HepG2 (cell line): ENCODE results near the gene SPPL2B. TPM values are rescaled to one million over a fixed set of nuclear protein-coding genes. Genes with fewer than 3 reads are reported as not detected.
A peak's percentile ranks its signal among the peaks of the same experiment; 100 is the strongest.

Source experiments
- ATAC-seq: fragments of 200-7000 bp; cut with Tn5 transposase; 3 replicates; pipeline ENCODE4 v1.9.1; 2020; ENCODE audit warnings: mild to moderate bottlenecking, moderate library complexity
- BruUV-seq: library from RNA; stranded (reverse); fragments of 400-500 nt; replicated peaks from 2 replicates; lab custom pipeline; 2021; lab: Mats Ljungman, UMichigan
- CTCF ChIA-PET: fragments of 300-600 bp; formaldehyde crosslinking; extraction: SDS; loops from one replicate; lab custom pipeline; 2021; ENCODE audit warnings: low total read pairs, inconsistent platforms, low intra/inter-chr PET ratio; lab: Yijun Ruan, JAX
- POLR2A ChIA-PET: fragments of 350-600 bp; sonication (Branson Sonifier 250); formaldehyde crosslinking; loops from one replicate; lab custom pipeline; 2020; ENCODE audit warnings: antibody characterized with exemption, inconsistent platforms; lab: Yijun Ruan, JAX
- DNase-seq: peaks from one replicate; pipeline ENCODE4 v3.0.0-alpha.2; 2015; ENCODE audit warnings: low spot score
- FAIRE-seq: peaks from 3 replicates; lab custom pipeline; 2011; peaks lifted over from hg19 to GRCh38; lab: Jason Lieb, UNC
- H2AFZ ChIP-seq: one replicate; pipeline ENCODE4 v1.6.1; 2011; ENCODE audit warnings: low read length, inconsistent platforms
- H3K27ac ChIP-seq: fragments of 300-600 bp; 3 replicates; pipeline ENCODE4 v1.8.0; 2011; ENCODE audit warnings: mixed run types, mild to moderate bottlenecking, mixed read lengths, low read length, inconsistent platforms; ENCODE audit not compliant: insufficient read depth; ENCODE audit errors: extremely low read length
- H3K27me3 ChIP-seq, 2 experiments: fragments of 200-600 bp in 1 of 2; 2 replicates in 1 of 2; 3 replicates in 1 of 2; pipeline versions ENCODE4 v1.6.0 to v1.8.0; 2011; ENCODE audit warnings: low read length in 2 of 2, mild to moderate bottlenecking in 2 of 2, moderate library complexity in 2 of 2, inconsistent platforms in 1 of 2; ENCODE audit not compliant: insufficient read depth in 2 of 2, control insufficient read depth in 1 of 2
- H3K36me3 ChIP-seq, 2 experiments: fragments of 200-600 bp in 1 of 2; replicated peaks in 1 of 2; 2 replicates in 1 of 2; 3 replicates in 1 of 2; pipeline versions ENCODE4 v1.5.1 to v1.8.0; 2011; ENCODE audit warnings: low read length in 2 of 2, inconsistent platforms in 1 of 2; ENCODE audit not compliant: insufficient read depth in 2 of 2, control insufficient read depth in 1 of 2
- H3K4me1 ChIP-seq: 2 replicates; pipeline ENCODE4 v1.5.1; 2012; ENCODE audit warnings: low read length, inconsistent platforms; ENCODE audit not compliant: insufficient read depth
- H3K4me2 ChIP-seq: 2 replicates; pipeline ENCODE4 v1.6.0; 2011; ENCODE audit warnings: low read depth, low read length, inconsistent platforms
- H3K4me3 ChIP-seq, 3 experiments: fragments of 200-600 bp in 1 of 3; sonication (generic), shearing (Covaris generic) in 1 of 3; replicated peaks in 1 of 3; 2 replicates each; pipeline ENCODE4 v1.5.1; 2011 to 2016; ENCODE audit warnings: low read length in 3 of 3, inconsistent platforms in 2 of 3, low read depth in 2 of 3, mild to moderate bottlenecking in 2 of 3, control low read depth in 1 of 3, mixed read lengths in 1 of 3; ENCODE audit not compliant: insufficient read depth in 1 of 3
- H3K79me2 ChIP-seq: one replicate; pipeline ENCODE4 v1.6.1; 2011; ENCODE audit warnings: low read length, inconsistent platforms; ENCODE audit not compliant: insufficient read depth
- H3K9ac ChIP-seq: 2 replicates; pipeline ENCODE4 v1.6.0; 2011; ENCODE audit warnings: mild to moderate bottlenecking, low read depth, low read length, inconsistent platforms; ENCODE audit not compliant: insufficient read depth
- H3K9me3 ChIP-seq: 2 replicates; pipeline ENCODE4 v1.5.1; 2012; ENCODE audit warnings: mild to moderate bottlenecking, low read length
- H4K20me1 ChIP-seq: 2 replicates; pipeline ENCODE4 v1.6.0; 2011; ENCODE audit warnings: inconsistent platforms, mild to moderate bottlenecking, low read length, moderate library complexity; ENCODE audit not compliant: insufficient read depth
- DRAP1 ChIP-seq: IDR thresholded peaks from 2 replicates; pipeline ENCODE4 v1.6.1; 2016; ENCODE audit warnings: missing genetic modification reagents, missing compliant biosample characterization
- ELK4 ChIP-seq: sonication (generic); formaldehyde crosslinking; IDR thresholded peaks from 2 replicates; pipeline ENCODE4 v1.9.0; 2021; ENCODE audit warnings: missing genetic modification reagents, borderline replicate concordance
- GTF3A ChIP-seq: sonication (generic); formaldehyde crosslinking; conservative IDR thresholded peaks from 2 replicates; pipeline ENCODE4 v1.4.0; 2020; ENCODE audit warnings: mild to moderate bottlenecking, missing genetic modification reagents
- MTA3 ChIP-seq: sonication (generic); formaldehyde crosslinking; IDR thresholded peaks from 2 replicates; pipeline ENCODE4 v1.4.0; 2020; ENCODE audit warnings: missing genetic modification reagents
- MXD3 ChIP-seq: IDR thresholded peaks from 2 replicates; pipeline ENCODE4 v1.6.1; 2016; ENCODE audit warnings: mild to moderate bottlenecking, missing biosample characterization, missing genetic modification reagents
- SNAI1 ChIP-seq: sonication (generic); formaldehyde crosslinking; IDR thresholded peaks from 2 replicates; pipeline ENCODE4 v1.5.0; 2020; ENCODE audit warnings: mild to moderate bottlenecking, missing genetic modification reagents, borderline replicate concordance
- TBL1XR1 ChIP-seq: fragments of 150-350 bp; IDR thresholded peaks from 2 replicates; pipeline ENCODE4 v1.6.1; 2014; ENCODE audit warnings: borderline replicate concordance, low read length; ENCODE audit not compliant: partially characterized antibody
- TCF7 ChIP-seq: sonication (generic); IDR thresholded peaks from 2 replicates; pipeline ENCODE4 v1.6.1; 2016; ENCODE audit warnings: antibody characterized with exemption, low read depth
- TEAD3 ChIP-seq: optimal IDR thresholded peaks from 2 replicates; pipeline ENCODE3; 2016; ENCODE audit warnings: borderline replicate concordance
- ZBTB38 ChIP-seq: sonication (generic); formaldehyde crosslinking; IDR thresholded peaks from 2 replicates; pipeline ENCODE4 v1.5.1; 2020; ENCODE audit warnings: mild to moderate bottlenecking, missing genetic modification reagents
- WGBS: methylation state at CpG from one replicate; pipeline ENCODE4 v1.1.6; 2017; ENCODE audit warnings: low lambda C conversion rate; 5-methylcytosine and 5-hydroxymethylcytosine counted together
- in situ Hi-C: cut with HindIII; loops from 2 replicates; pipeline ENCODE4 v1.10.0; 2017; ENCODE audit warnings: low pct_unique_long_range_greater_than_20kb; ENCODE audit not compliant: extremely low pct_ligation_motif_present
- intact Hi-C: fragments of 100-400 bp; cut with micrococcal nuclease; formaldehyde crosslinking; loops from one replicate; pipeline ENCODE4 v1.10.0; 2022; ENCODE audit not compliant: unreplicated experiment
- polyA plus RNA-seq, 8 experiments: library from polyadenylated mRNA; depleted of rRNA in 3 of 8; stranded (reverse) in 7 of 8; unstranded in 1 of 8; fragments of >200 nt; fragmentation: Illumina TruSeq in 4 of 8; extraction: Trizol in 4 of 8; gene quantifications; 2 replicates each; pipeline versions ENCODE4 v1.2.1 to v1.2.3, GENCODE V29; 2011 to 2016; ENCODE audit warnings: low read depth in 4 of 8, missing spikeins in 1 of 8, mixed read lengths in 1 of 8; ENCODE audit not compliant: insufficient read depth in 1 of 8
- total RNA-seq, 5 experiments: library from RNA; depleted of rRNA; stranded (reverse); fragments of >200 nt; fragmentation: Illumina TruSeq; extraction: Trizol; gene quantifications; 2 replicates each; pipeline ENCODE4 v1.2.3, GENCODE V29; 2016; ENCODE audit warnings: low read depth in 1 of 5

Gene SPPL2B
- total and polyA plus RNA-seq, 2 of the 13 experiments (the other 11 are each of a cell fraction or from before 2014, with no cell fraction given) = 14.9 to 15.2 TPM

- peaks cover 32% of the 10 kb centered on the region for H3K79me2 ChIP-seq
Observed at GRCh38 chr19:2326699-2327360, 1.7 kb upstream of the SPPL2B start.

More at GRCh38 chr19:2326699-2327360, 1.7 kb upstream of the SPPL2B start:
- peak overlapping the region in 1 of 3 experiments; percentile 89; a peak in 3 of 6 replicates for H3K4me3 ChIP-seq
- FAIRE-seq = no peak
- TF ChIP-seq ELK4 (CRISPR knock-in tag) (no peak), MTA3 (CRISPR knock-in tag) (no peak), MXD3 (no peak), TBL1XR1 (no peak), TCF7 (no peak), ZBTB38 (CRISPR knock-in tag) (0 out of 2 replicates have a peak, but pooled peaks have one; percentile 11), SNAI1 (CRISPR knock-in tag) (no peak), GTF3A (CRISPR knock-in tag) (no peak), DRAP1 (CRISPR knock-in tag) (no peak), TEAD3 (peak; percentile 27)
- H3K4me2 ChIP-seq = peak overlapping the region; percentile 95; the same call in 1 of the 2 replicates
- intact Hi-C loops (loop anchor here (2.0 kb wide), 1 partner anchor 70 kb away; no protein-coding TSS in a partner anchor), in situ Hi-C loops (no loop called here)
- peak overlapping the region; percentile 97 for H3K9ac ChIP-seq
- ChIA-PET POLR2A (interaction anchor here (1.9 kb wide), 1 partner anchor 66 kb away, joined by 4 read pairs; no protein-coding TSS in a partner anchor), CTCF (no interaction called here)
- DNase-seq = no peak
- no peak overlapping the region for H2AFZ ChIP-seq
- WGBS = 95% methylated on average over 11 of the region's 16 CpGs
- H3K4me1 ChIP-seq = peaks cover 38% of the 10 kb centered on the region
- H3K27ac ChIP-seq = no peak overlapping the region
- H3K27me3 ChIP-seq = no peaks in the 10 kb centered on the region; a peak in 1 of 5 replicates
- no peaks in the 10 kb centered on the region for H3K9me3 ChIP-seq
- H3K36me3 ChIP-seq = peaks cover 7 to 36% of the 10 kb centered on the region in 2 experiments; a peak in 4 of 5 replicates
- no peak for ATAC-seq
- no TSS peak for BruUV-seq
- H4K20me1 ChIP-seq = 0 out of 2 replicates have a peak, but pooled peaks cover 2% of the 10 kb centered on the region
